Esophagus squamous epithelium (tissue), 5 donors: Measurements from ENCODE around the gene RGL3. TPM values are rescaled to one million over a fixed set of nuclear protein-coding genes. Genes with fewer than 3 reads are reported as not detected.

Experiments used
- DNase-seq: peaks from one replicate; lab custom pipeline; 2025; lab: John Stamatoyannopoulos, UW
- H3K27ac ChIP-seq, 4 donors: fragments of 200-600 bp; sonication (generic); one replicate each; pipeline ENCODE4 v1.5.1; 2016 to 2019; ENCODE audit warnings: mild to moderate bottlenecking in 1 of 4
- H3K27me3 ChIP-seq, 4 donors: fragments of 200-600 bp; sonication (generic); 1 replicate in 3 of 4; 2 replicates in 1 of 4; pipeline versions ENCODE4 v1.5.1 to v1.6.0; 2017 to 2021; ENCODE audit warnings: antibody characterized with exemption in 1 of 4
- H3K36me3 ChIP-seq, 3 donors: fragments of 200-600 bp; sonication (generic); one replicate each; pipeline ENCODE4 v1.5.1; 2016 to 2019
- H3K4me1 ChIP-seq, 3 donors: fragments of 200-600 bp; sonication (generic); one replicate each; pipeline ENCODE4 v1.5.1; 2017 to 2019
- H3K4me3 ChIP-seq, 4 donors: fragments of 200-600 bp; sonication (generic); 1 replicate in 3 of 4; 2 replicates in 1 of 4; pipeline ENCODE4 v1.5.1; 2016 to 2019; ENCODE audit warnings: mild to moderate bottlenecking in 2 of 4, moderate library complexity in 1 of 4
- H3K9me3 ChIP-seq, 3 donors: fragments of 200-600 bp; sonication (generic); one replicate each; pipeline ENCODE4 v1.5.1; 2016 to 2019
- CTCF ChIP-seq, 6 experiments: fragments of 450-650 bp in 4 of 6; fragments of 200-600 bp in 2 of 6; sonication (generic) in 2 of 6; IDR thresholded peaks; one replicate each; pipeline ENCODE4 v1.5.1; 2016 to 2019; ENCODE audit warnings: antibody characterized with exemption in 6 of 6, mild to moderate bottlenecking in 4 of 6, moderate library complexity in 4 of 6
- POLR2A ChIP-seq, 4 donors: fragments of 450-650 bp; IDR thresholded peaks; one replicate each; pipeline ENCODE4 v1.6.1; 2017; ENCODE audit warnings: antibody characterized with exemption in 4 of 4, mild to moderate bottlenecking in 4 of 4, moderate library complexity in 3 of 4
- WGBS, 2 donors: methylation state at CpG; one replicate each; pipeline ENCODE4 v1.1.5; 2018; 5-methylcytosine and 5-hydroxymethylcytosine counted together
- intact Hi-C: fragments of 100-400 bp; cut with DNase I; formaldehyde crosslinking; loops from one replicate; pipeline ENCODE4 v1.15.0; 2022
- total RNA-seq, 4 donors: library from RNA; depleted of rRNA; stranded (reverse); fragments of >200 nt; gene quantifications; one replicate each; pipeline ENCODE4 v1.1.0, GENCODE V29; 2016
- donor health status: DM: yes; HTN: yes; CAD: no.

Gene RGL3
- total RNA-seq, 4 donors from 2014 or later = 0.22 to 1.9 (median 0.45) TPM

- H3K9me3 ChIP-seq = peaks cover 0 to 7% (median 0%) of the 10 kb centered on the region in 3 donors
- peaks cover 0 to 20% (median 2%) of the 10 kb centered on the region in 4 donors for H3K27me3 ChIP-seq
- peaks cover 9 to 21% (median 19%) of the 10 kb centered on the region in 3 donors for H3K4me1 ChIP-seq
- peak overlapping the region in 1 of 4 donors; percentile 22 for H3K27ac ChIP-seq
- 63% methylated on average over 19 of the region's 19 CpGs for WGBS, 2 donors
- intact Hi-C loops = no loop called here
- TF ChIP-seq CTCF (IDR thresholded peaks at IDR 0.05) = no peak
- no peak for TF ChIP-seq POLR2A (IDR thresholded peaks at IDR 0.05)
- H3K4me3 ChIP-seq = no peak overlapping the region
- DNase-seq = no peak
- no peaks in the 10 kb centered on the region for H3K36me3 ChIP-seq
Observed at GRCh38 chr19:11387162-11388034, 31.7 kb downstream of the RGL3 start.

GRCh38 chr19:11384778-11385129 is 34.4 kb downstream of the RGL3 start:
- Histone ChIP-seq H3K27ac (no peak overlapping the region), H3K4me1 (peaks cover 18 to 44% (median 36%) of the 10 kb centered on the region in 3 donors), H3K9me3 (no peaks in the 10 kb centered on the region), H3K27me3 (peaks cover 0 to 30% (median 2%) of the 10 kb centered on the region in 4 donors), H3K36me3 (no peaks in the 10 kb centered on the region), H3K4me3 (no peak overlapping the region)
- TF ChIP-seq CTCF (IDR thresholded peaks at IDR 0.05) (no peak), POLR2A (IDR thresholded peaks at IDR 0.05) (no peak)
- 85 to 92% methylated on average over 4 to 5 of the region's 5 CpGs for WGBS, 2 donors
- DNase-seq = no peak
- intact Hi-C loops = loop anchor here (5.0 kb wide), 1 partner anchor 87 kb away; the partner anchor contains the start of gene TSPAN16

GRCh38 chr19:11383706-11384048 is 35.4 kb downstream of the RGL3 start:
- Histone ChIP-seq H3K9me3 (no peaks in the 10 kb centered on the region), H3K4me1 (peaks cover 20 to 49% (median 36%) of the 10 kb centered on the region in 3 donors), H3K4me3 (peak overlapping the region in 3 of 4 donors; percentile 27 to 49 (median 40)), H3K36me3 (no peaks in the 10 kb centered on the region), H3K27me3 (peaks cover 0 to 30% (median 2%) of the 10 kb centered on the region in 4 donors), H3K27ac (peak overlapping the region in 1 of 4 donors; percentile 39)
- TF ChIP-seq POLR2A (IDR thresholded peaks at IDR 0.05) (no peak), CTCF (IDR thresholded peaks at IDR 0.05) (no peak)
- no peak for DNase-seq
- WGBS, 2 donors = 0% methylated on average over 4 of the region's 9 CpGs; no CpG with 5 or more reads in 1 of the 2 donors
- intact Hi-C loops = loop anchor here (5.0 kb wide), 1 partner anchor 86 kb away; the partner anchor contains the start of gene TSPAN16

- DNase-seq = no peak
- no peaks in the 10 kb centered on the region for H3K9me3 ChIP-seq
- H3K27me3 ChIP-seq = peaks cover 0 to 30% (median 2%) of the 10 kb centered on the region in 4 donors
- intact Hi-C loops = loop anchor here (5.0 kb wide), 1 partner anchor 86 kb away; the partner anchor contains the start of gene TSPAN16
- peak overlapping the region in 2 of 4 donors; percentile 4 to 39 for H3K27ac ChIP-seq
- WGBS, 2 donors = 0% methylated on average over 1 to 3 of the region's 65 CpGs
- peak overlapping the region; percentile 8 to 49 (median 34) for H3K4me3 ChIP-seq
- H3K4me1 ChIP-seq = peaks cover 25 to 55% (median 41%) of the 10 kb centered on the region in 3 donors
- no peaks in the 10 kb centered on the region for H3K36me3 ChIP-seq
- TF ChIP-seq CTCF (IDR thresholded peaks at IDR 0.05) (peak in 5 of 6 experiments; percentile 47 to 68 (median 58)), POLR2A (IDR thresholded peaks at IDR 0.05) (no peak)
Observed at GRCh38 chr19:11382898-11383705, 36.0 kb downstream of the RGL3 start.
